GM23338 (cell line): ENCODE measurements around the gene F11R. TPM values are rescaled to one million over a fixed set of nuclear protein-coding genes. Genes with fewer than 3 reads are reported as not detected.

ENCODE experiments used
- CREB1 ChIP-seq: fragments of 250-450 bp; sonication (Bioruptor Pico); IDR thresholded peaks from 2 replicates; pipeline ENCODE4 v1.5.0; 2020; ENCODE audit warnings: low read depth, mild to moderate bottlenecking, moderate library complexity
- JUNB ChIP-seq: IDR thresholded peaks from one replicate; pipeline ENCODE4 v1.6.1; 2016; ENCODE audit warnings: antibody characterized with exemption; ENCODE audit not compliant: unreplicated experiment
- STAT1 ChIP-seq: IDR thresholded peaks from one replicate; pipeline ENCODE4 v1.6.1; 2016; ENCODE audit warnings: antibody characterized with exemption; ENCODE audit not compliant: unreplicated experiment
- polyA plus RNA-seq: library from polyadenylated mRNA; unstranded; fragments of >200 nt; fragmentation: Nextera tagmentation; extraction: Ambion mirVana; gene quantifications from 2 replicates; pipeline ENCODE4 v1.2.1, GENCODE V29; 2016
- total RNA-seq: library from RNA; depleted of rRNA; stranded (reverse); fragments of >200 nt; shearing (Covaris generic); gene quantifications from 2 replicates; pipeline ENCODE4 v1.2.3, GENCODE V29; 2014
- TF ChIP-seq, protein P1 (sequence below): fragments of 250-450 bp; sonication (Bioruptor Pico); IDR thresholded peaks from 2 replicates; pipeline ENCODE4 v1.5.0; 2020; ENCODE audit warnings: mild to moderate bottlenecking, moderate library complexity
- TF ChIP-seq, protein P2 (sequence below): IDR thresholded peaks from 2 replicates; pipeline ENCODE4 v1.6.1; 2016; ENCODE audit warnings: antibody characterized with exemption
- TF ChIP-seq, protein P3 (sequence below), 2 experiments: fragments of 200-600 bp in 1 of 2; sonication (generic) in 1 of 2; conservative IDR thresholded peaks; 2 replicates each; pipeline versions ENCODE4 v1.5.1 to v1.6.1; 2016 to 2017; ENCODE audit warnings: antibody characterized with exemption in 2 of 2, low read depth in 2 of 2, mild to moderate bottlenecking in 2 of 2, moderate library complexity in 1 of 2

F11R gene
- total and polyA plus RNA-seq, 2 experiments from 2014 or later = 51.0 to 169 TPM

DNA sequence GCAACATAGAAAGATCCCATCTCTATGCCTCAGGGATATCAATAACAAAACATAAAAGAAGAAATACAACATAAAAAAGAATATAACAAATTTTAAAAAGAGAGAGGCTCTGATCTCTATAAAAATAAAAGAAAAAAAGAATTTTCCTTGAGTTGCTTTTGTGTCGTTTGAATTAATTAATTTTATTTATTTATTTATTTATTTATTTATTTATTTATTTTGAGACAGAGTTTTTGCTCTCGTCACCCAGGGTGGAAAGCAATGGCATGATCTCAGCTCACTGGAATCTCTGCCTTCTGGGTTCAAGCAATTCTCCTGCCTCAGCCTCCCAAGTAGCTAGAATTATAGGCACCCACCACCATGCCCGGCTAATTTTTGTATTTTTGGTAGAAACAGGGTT is 8.5 kb downstream of the F11R start (continued):
- TF ChIP-seq, protein P1, sequence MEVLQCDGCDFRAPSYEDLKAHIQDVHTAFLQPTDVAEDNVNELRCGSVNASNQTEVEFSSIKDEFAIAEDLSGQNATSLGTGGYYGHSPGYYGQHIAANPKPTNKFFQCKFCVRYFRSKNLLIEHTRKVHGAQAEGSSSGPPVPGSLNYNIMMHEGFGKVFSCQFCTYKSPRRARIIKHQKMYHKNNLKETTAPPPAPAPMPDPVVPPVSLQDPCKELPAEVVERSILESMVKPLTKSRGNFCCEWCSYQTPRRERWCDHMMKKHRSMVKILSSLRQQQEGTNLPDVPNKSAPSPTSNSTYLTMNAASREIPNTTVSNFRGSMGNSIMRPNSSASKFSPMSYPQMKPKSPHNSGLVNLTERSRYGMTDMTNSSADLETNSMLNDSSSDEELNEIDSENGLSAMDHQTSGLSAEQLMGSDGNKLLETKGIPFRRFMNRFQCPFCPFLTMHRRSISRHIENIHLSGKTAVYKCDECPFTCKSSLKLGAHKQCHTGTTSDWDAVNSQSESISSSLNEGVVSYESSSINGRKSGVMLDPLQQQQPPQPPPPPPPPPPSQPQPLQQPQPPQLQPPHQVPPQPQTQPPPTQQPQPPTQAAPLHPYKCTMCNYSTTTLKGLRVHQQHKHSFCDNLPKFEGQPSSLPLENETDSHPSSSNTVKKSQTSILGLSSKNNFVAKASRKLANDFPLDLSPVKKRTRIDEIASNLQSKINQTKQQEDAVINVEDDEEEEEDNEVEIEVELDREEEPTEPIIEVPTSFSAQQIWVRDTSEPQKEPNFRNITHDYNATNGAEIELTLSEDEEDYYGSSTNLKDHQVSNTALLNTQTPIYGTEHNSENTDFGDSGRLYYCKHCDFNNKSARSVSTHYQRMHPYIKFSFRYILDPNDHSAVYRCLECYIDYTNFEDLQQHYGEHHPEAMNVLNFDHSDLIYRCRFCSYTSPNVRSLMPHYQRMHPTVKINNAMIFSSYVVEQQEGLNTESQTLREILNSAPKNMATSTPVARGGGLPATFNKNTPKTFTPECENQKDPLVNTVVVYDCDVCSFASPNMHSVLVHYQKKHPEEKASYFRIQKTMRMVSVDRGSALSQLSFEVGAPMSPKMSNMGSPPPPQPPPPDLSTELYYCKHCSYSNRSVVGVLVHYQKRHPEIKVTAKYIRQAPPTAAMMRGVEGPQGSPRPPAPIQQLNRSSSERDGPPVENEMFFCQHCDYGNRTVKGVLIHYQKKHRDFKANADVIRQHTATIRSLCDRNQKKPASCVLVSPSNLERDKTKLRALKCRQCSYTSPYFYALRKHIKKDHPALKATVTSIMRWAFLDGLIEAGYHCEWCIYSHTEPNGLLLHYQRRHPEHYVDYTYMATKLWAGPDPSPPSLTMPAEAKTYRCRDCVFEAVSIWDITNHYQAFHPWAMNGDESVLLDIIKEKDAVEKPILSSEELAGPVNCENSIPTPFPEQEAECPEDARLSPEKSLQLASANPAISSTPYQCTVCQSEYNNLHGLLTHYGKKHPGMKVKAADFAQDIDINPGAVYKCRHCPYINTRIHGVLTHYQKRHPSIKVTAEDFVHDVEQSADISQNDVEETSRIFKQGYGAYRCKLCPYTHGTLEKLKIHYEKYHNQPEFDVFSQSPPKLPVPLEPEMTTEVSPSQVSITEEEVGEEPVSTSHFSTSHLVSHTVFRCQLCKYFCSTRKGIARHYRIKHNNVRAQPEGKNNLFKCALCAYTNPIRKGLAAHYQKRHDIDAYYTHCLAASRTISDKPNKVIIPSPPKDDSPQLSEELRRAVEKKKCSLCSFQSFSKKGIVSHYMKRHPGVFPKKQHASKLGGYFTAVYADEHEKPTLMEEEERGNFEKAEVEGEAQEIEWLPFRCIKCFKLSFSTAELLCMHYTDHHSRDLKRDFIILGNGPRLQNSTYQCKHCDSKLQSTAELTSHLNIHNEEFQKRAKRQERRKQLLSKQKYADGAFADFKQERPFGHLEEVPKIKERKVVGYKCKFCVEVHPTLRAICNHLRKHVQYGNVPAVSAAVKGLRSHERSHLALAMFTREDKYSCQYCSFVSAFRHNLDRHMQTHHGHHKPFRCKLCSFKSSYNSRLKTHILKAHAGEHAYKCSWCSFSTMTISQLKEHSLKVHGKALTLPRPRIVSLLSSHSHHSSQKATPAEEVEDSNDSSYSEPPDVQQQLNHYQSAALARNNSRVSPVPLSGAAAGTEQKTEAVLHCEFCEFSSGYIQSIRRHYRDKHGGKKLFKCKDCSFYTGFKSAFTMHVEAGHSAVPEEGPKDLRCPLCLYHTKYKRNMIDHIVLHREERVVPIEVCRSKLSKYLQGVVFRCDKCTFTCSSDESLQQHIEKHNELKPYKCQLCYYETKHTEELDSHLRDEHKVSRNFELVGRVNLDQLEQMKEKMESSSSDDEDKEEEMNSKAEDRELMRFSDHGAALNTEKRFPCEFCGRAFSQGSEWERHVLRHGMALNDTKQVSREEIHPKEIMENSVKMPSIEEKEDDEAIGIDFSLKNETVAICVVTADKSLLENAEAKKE (CRISPR knock-in tag) = no peak
- TF ChIP-seq, protein P2, sequence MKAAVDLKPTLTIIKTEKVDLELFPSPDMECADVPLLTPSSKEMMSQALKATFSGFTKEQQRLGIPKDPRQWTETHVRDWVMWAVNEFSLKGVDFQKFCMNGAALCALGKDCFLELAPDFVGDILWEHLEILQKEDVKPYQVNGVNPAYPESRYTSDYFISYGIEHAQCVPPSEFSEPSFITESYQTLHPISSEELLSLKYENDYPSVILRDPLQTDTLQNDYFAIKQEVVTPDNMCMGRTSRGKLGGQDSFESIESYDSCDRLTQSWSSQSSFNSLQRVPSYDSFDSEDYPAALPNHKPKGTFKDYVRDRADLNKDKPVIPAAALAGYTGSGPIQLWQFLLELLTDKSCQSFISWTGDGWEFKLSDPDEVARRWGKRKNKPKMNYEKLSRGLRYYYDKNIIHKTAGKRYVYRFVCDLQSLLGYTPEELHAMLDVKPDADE = no peak
- TF ChIP-seq, protein P3, sequence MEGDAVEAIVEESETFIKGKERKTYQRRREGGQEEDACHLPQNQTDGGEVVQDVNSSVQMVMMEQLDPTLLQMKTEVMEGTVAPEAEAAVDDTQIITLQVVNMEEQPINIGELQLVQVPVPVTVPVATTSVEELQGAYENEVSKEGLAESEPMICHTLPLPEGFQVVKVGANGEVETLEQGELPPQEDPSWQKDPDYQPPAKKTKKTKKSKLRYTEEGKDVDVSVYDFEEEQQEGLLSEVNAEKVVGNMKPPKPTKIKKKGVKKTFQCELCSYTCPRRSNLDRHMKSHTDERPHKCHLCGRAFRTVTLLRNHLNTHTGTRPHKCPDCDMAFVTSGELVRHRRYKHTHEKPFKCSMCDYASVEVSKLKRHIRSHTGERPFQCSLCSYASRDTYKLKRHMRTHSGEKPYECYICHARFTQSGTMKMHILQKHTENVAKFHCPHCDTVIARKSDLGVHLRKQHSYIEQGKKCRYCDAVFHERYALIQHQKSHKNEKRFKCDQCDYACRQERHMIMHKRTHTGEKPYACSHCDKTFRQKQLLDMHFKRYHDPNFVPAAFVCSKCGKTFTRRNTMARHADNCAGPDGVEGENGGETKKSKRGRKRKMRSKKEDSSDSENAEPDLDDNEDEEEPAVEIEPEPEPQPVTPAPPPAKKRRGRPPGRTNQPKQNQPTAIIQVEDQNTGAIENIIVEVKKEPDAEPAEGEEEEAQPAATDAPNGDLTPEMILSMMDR (conservative IDR thresholded peaks at IDR 0.05; ENCODE audit: low read depth in 2 of 2) = no peak
- no peak for TF ChIP-seq CREB1 (CRISPR knock-in tag)
- TF ChIP-seq JUNB = no peak
- TF ChIP-seq STAT1 = no peak
